ENCODE data around the gene AATF.

GRCh38 chr17:36934692-36935630, 13.8 kb upstream of the AATF start:
- TF ChIP-seq, protein P1, sequence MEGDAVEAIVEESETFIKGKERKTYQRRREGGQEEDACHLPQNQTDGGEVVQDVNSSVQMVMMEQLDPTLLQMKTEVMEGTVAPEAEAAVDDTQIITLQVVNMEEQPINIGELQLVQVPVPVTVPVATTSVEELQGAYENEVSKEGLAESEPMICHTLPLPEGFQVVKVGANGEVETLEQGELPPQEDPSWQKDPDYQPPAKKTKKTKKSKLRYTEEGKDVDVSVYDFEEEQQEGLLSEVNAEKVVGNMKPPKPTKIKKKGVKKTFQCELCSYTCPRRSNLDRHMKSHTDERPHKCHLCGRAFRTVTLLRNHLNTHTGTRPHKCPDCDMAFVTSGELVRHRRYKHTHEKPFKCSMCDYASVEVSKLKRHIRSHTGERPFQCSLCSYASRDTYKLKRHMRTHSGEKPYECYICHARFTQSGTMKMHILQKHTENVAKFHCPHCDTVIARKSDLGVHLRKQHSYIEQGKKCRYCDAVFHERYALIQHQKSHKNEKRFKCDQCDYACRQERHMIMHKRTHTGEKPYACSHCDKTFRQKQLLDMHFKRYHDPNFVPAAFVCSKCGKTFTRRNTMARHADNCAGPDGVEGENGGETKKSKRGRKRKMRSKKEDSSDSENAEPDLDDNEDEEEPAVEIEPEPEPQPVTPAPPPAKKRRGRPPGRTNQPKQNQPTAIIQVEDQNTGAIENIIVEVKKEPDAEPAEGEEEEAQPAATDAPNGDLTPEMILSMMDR (IDR thresholded peaks at IDR 0.05; ENCODE audit: low read depth, low read length) = no peak
- no peak for TF ChIP-seq POLR2A (IDR thresholded peaks at IDR 0.05; ENCODE audit: extremely low read depth, insufficient read length)

Data from NB4 (cell line).